HEK293T (cell line): ENCODE data around the gene NSDHL.

ENCODE experiments used
- BHLHE40 ChIP-seq: fragments of 450-650 bp; IDR thresholded peaks from 2 replicates; pipeline ENCODE4 v1.6.1; 2016; ENCODE audit warnings: mild to moderate bottlenecking, moderate library complexity, borderline replicate concordance
- ELF4 ChIP-seq: fragments of 450-650 bp; IDR thresholded peaks from 2 replicates; pipeline ENCODE4 v1.6.1; 2017; ENCODE audit warnings: antibody characterized with exemption
- FOXA1 ChIP-seq: fragments of 450-650 bp; IDR thresholded peaks from 2 replicates; pipeline ENCODE4 v1.6.1; 2016; ENCODE audit warnings: mild to moderate bottlenecking
- NFRKB ChIP-seq: fragments of 450-650 bp; IDR thresholded peaks from 2 replicates; pipeline ENCODE4 v1.6.1; 2016; ENCODE audit warnings: mild to moderate bottlenecking, moderate library complexity
- TARDBP ChIP-seq: fragments of 450-650 bp; IDR thresholded peaks from 2 replicates; pipeline ENCODE4 v1.6.1; 2016
- ZNF384 ChIP-seq: fragments of 450-650 bp; IDR thresholded peaks from 2 replicates; pipeline ENCODE4 v1.6.1; 2016
- TF ChIP-seq, protein P1 (sequence below): fragments of 450-650 bp; IDR thresholded peaks from 2 replicates; pipeline ENCODE4 v1.6.1; 2016

DNA sequence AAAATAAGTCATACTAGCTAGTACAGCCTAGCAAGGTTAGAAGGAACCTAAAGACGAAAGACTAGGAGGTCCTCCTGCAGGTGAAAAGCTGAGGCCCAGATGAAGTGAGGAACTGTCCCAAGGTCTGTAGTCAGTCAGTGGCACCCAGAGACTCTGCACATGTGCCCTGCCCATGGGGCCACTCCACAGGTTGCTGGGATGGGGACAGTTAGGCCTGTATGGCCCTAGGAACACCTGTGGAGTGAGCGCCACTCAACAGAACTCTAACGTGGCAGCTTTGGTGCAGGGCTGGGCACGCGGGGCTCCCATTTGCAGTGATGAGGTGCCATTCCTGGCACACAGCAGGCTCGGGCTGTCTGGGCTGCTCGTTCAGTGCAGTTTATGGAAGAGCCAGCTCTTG is 81.8 kb downstream of the NSDHL start:
- TF ChIP-seq, protein P1, sequence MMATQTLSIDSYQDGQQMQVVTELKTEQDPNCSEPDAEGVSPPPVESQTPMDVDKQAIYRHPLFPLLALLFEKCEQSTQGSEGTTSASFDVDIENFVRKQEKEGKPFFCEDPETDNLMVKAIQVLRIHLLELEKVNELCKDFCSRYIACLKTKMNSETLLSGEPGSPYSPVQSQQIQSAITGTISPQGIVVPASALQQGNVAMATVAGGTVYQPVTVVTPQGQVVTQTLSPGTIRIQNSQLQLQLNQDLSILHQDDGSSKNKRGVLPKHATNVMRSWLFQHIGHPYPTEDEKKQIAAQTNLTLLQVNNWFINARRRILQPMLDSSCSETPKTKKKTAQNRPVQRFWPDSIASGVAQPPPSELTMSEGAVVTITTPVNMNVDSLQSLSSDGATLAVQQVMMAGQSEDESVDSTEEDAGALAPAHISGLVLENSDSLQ: no peak
- TF ChIP-seq BHLHE40 (no peak), NFRKB (no peak), ZNF384 (no peak), FOXA1 (no peak), ELF4 (no peak), TARDBP (no peak)
